Right hindlimb (tissue), 1 donor: ENCODE data around the gene QKI.
"Not testable (repeated sequence)": the region's sequence is repeated elsewhere in the genome, so short reads cannot be mapped to it uniquely, and the experiment has no call there.

Experiments used
- DNase-seq: peaks from one replicate; pipeline ENCODE4 v3.0.0-alpha.2; 2018

QKI gene

GRCh38 chr6:163585932-163586437, 171.5 kb downstream of the QKI start:
- no peak for DNase-seq

- no peak for DNase-seq
Observed at GRCh38 chr6:163586888-163587287, 172.4 kb downstream of the QKI start.

- peak; percentile 33 for DNase-seq
Observed at GRCh38 chr6:163588220-163588919, 173.9 kb downstream of the QKI start.

GRCh38 chr6:163589387-163589786, 174.9 kb downstream of the QKI start:
- DNase-seq, result no peak

GRCh38 chr6:163590132-163590531, 175.6 kb downstream of the QKI start:
- not testable (repeated sequence) for DNase-seq

GRCh38 chr6:163592872-163593271, 178.4 kb downstream of the QKI start:
- DNase-seq, result no peak

GRCh38 chr6:163596174-163596573, 181.7 kb downstream of the QKI start:
- DNase-seq, result no peak

- no peak for DNase-seq
Observed at GRCh38 chr6:163599136-163599535, 184.6 kb downstream of the QKI start.

GRCh38 chr6:163599684-163600083, 185.2 kb downstream of the QKI start:
- no peak for DNase-seq

- DNase-seq, result no peak
Observed at GRCh38 chr6:163600331-163600730, 185.8 kb downstream of the QKI start.

- no peak for DNase-seq
Observed at GRCh38 chr6:163600781-163601180, 186.3 kb downstream of the QKI start.

GRCh38 chr6:163602851-163603250, 188.3 kb downstream of the QKI start:
- DNase-seq, result no peak

GRCh38 chr6:163603395-163603794, 188.9 kb downstream of the QKI start:
- no peak for DNase-seq

GRCh38 chr6:163605385-163606097, 191.0 kb downstream of the QKI start:
- DNase-seq, result no peak

- no peak for DNase-seq
Observed at GRCh38 chr6:163607792-163608191, 193.3 kb downstream of the QKI start.

GRCh38 chr6:163608204-163608644, 193.7 kb downstream of the QKI start:
- DNase-seq, result no peak

GRCh38 chr6:163612200-163612599, 197.7 kb downstream of the QKI start:
- no peak for DNase-seq

GRCh38 chr6:163613025-163613424, 198.5 kb downstream of the QKI start:
- DNase-seq, result no peak

- no peak for DNase-seq
Observed at GRCh38 chr6:163613668-163614067, 199.2 kb downstream of the QKI start.

GRCh38 chr6:163616452-163616851, 201.9 kb downstream of the QKI start:
- DNase-seq, result no peak

GRCh38 chr6:163617549-163617948, 203.0 kb downstream of the QKI start:
- DNase-seq, result no peak

- DNase-seq, result no peak
Observed at GRCh38 chr6:163620101-163620500, 205.6 kb downstream of the QKI start.

GRCh38 chr6:163620670-163621330, 206.3 kb downstream of the QKI start:
- no peak for DNase-seq

- DNase-seq, result no peak
Observed at GRCh38 chr6:163625265-163625664, 210.7 kb downstream of the QKI start.
